HG02938 (cell line): Measurements from ENCODE around the gene EHD4.

Experiments used
- ATAC-seq: cut with Tn5 transposase; IDR thresholded peaks from one replicate; pipeline ENCODE4 v1.9.1; 2021; ENCODE audit warnings: mild to moderate bottlenecking, moderate library complexity; ENCODE audit not compliant: unreplicated experiment

The EHD4 gene

DNA sequence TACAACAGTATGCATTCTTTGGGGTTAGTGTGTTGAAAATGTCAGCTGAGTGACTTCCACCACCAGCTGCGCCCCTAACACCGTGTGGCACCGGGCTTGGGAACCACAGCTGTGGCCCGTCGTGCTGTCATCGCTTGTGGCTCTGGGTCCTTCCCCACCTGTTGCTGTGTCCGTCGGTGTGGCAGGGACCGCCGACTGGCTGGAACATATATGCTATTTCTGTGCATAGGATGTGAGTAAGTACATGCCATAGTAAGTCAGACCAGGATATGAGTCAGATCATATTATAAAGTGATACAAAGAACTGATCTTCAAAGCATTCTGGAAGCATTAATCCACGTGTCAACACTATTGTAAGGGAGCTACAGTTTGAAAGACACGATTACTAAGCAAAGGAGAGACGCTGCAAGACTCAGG, 31.9 kb downstream of the EHD4 start:
- no peak for ATAC-seq

DNA sequence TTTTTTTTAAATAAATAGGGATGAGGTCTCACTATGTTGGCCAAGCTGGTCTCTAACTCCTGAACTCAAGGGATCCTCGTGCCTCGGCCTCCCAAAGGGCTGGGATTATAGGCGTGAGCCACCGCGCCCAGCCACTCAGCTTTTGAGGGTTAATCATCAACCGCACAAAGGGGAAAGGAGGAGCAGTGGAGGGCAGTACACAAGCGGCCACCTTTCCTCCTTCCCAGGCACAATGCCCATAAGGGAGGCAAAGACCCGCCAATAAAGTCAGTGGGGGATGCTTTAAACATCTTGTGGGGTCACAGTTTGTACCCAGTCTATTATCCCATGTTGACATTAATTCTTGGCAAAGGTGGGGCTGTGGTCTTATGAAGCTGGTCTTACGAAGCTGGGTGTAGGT, 32.4 kb downstream of the EHD4 start:
- ATAC-seq = no peak

GRCh38 chr15:41937568-41937923, 34.8 kb downstream of the EHD4 start:
- ATAC-seq = no peak

GRCh38 chr15:41936649-41937567, 35.4 kb downstream of the EHD4 start:
- ATAC-seq = no peak

- no peak for ATAC-seq
These were observed 36.2 kb downstream of the EHD4 start for GRCh38 chr15:41936155-41936554.

GRCh38 chr15:41935566-41936020, 36.8 kb downstream of the EHD4 start:
- no peak for ATAC-seq

- no peak for ATAC-seq
These were observed 37.5 kb downstream of the EHD4 start for GRCh38 chr15:41934843-41935242.

DNA sequence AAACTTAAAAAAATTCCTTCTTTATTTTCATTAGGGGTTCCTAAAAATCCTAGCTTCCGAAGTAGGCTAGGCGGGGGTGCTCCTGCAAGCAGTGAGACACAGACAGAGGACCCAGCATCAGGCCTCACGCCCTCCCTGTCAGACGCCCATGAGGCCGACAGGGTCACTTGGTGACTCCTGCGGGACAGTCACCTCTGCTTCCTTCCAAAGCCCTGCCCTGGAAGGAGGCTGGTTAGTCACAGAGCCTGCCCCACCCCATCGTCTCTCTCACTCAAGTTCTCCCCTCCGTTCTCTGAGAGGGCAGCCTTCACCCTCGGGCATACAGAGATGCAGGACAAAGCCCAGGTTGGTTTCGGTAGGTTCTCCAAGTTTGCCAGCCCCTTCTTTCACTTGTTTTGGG, 38.6 kb downstream of the EHD4 start:
- no peak for ATAC-seq

DNA sequence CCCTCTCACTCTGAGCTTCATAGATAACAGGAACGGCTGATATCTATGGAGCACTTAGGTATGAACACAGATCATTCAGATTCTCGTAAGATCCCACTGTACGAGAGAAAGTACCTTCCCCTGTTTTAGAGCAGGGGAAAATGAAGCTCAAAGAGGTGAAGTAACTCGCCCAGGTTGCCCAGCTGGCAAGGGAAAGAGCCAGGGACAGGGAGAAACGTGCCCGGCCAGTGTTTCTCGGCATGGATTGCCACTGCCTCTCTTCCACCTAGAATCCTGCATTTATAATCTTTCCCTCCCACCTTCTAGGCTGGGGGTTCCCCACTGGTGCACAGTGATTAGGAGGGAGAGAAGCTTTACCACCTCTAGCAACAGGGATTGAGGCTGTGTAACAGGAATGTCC, 39.0 kb downstream of the EHD4 start:
- no peak for ATAC-seq

GRCh38 chr15:41932511-41933289, 39.7 kb downstream of the EHD4 start:
- no peak for ATAC-seq

DNA sequence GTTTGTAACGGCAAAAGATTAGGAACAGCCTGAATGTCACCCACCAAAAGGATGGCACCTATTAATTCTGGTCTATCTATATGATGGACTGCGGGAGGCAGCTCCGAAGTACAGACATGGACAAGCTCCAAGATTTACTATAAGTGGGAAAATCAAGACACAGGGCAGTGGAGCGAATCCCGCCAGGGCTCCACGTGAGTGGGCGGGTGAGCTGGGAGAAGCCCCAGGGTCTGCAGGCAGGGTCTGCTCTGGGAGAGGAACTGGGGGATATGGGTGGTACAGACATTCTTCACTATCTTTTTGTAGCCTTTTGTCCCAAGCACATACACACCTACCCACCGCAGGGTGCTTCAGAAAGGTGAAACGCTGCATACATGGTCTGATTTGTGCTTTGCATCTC, 40.3 kb downstream of the EHD4 start:
- ATAC-seq = no peak

- ATAC-seq = no peak
These were observed 41.5 kb downstream of the EHD4 start for GRCh38 chr15:41930867-41931222.

DNA sequence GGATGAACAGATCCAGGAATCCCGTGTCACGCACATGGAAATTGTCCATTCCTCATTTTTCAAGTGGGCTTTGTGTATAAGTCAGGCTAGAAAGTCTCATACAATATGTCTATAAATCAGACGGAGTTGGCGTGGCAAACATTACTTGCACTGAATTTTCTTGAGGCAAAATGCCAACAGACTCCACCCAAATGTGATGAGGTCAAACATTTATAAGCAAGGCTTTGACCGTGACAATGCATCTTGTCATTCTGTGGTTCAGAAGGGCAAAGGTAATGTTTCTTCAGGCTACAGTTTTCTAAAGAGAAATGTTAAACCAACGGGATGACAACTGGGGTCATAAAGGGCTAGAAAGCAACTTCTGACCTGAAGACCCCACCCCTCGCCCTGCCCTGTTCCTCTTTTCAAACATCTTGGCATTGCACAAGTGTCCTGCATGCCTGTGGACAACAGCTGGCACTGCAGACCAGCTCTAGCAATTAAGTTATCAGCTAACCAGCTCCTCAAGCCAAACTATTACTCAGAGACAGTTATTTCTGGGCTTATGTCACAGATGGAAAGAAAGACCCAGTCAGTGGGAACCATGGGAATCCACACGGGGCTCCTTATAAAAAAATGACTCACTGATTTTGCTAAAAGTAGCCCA, 42.0 kb downstream of the EHD4 start:
- ATAC-seq = no peak

- peak; percentile 56 for ATAC-seq
These were observed 43.4 kb downstream of the EHD4 start for GRCh38 chr15:41928637-41929620.

GRCh38 chr15:41928100-41928499, 44.3 kb downstream of the EHD4 start:
- no peak for ATAC-seq

DNA sequence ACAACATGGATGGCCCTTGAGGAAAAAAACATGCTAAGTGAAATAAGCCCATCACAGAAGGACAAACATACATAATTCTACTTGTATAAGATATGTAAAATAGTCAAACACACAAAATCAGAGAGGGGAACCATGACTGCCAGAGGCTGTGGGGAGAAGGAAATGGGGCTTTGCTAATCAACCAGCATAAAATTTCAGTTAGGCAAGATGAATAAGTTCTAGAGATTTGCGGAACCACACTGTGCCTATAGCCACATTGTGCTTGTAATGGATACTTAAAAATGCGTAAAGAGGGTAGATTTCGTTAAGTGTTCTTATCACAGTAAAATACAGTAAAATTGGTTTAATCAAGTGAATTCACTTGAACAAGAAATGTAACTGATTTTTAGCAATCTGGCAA, 44.8 kb downstream of the EHD4 start:
- ATAC-seq = no peak

DNA sequence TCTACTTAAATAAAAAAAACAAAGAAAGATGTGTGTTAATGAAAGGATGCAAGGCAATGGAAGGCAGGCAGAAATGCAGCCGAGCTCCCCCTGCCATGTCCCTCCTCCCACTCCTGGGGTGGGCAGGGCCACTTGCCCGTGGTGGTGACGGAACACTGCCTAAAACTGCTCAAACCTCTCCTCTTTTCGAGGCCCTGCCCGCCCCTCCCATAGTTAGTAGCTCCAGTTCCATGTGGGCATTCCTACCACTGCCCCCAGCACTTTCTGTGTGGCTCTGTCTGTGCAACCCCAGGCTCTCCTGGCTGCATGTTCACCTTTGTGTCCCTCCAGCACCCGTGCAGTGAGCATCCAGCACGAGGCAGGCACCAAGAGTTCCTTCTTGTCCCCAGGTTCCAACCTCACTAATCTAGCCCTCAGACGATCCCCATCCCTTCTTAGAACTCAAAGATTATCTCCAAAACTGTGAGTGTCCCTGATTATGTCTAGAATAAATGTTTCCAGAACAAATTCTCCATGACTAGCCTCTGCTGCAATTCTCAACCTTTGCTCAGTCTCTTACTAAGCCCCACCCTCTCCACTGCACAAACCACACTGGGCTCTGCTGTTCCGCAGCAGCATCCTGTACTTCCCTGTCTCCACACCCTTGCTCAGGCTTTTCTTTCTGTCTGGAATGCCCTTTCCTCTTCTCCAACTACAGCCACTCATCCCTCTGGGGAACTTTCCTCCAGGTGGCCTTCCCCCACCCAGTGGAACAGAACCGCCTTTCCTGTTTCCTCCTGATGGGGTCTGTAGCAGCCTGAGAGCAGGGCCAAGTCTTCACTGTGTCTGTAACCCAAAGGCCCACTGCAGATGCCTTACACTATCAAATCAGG, 45.9 kb downstream of the EHD4 start:
- ATAC-seq = no peak

DNA sequence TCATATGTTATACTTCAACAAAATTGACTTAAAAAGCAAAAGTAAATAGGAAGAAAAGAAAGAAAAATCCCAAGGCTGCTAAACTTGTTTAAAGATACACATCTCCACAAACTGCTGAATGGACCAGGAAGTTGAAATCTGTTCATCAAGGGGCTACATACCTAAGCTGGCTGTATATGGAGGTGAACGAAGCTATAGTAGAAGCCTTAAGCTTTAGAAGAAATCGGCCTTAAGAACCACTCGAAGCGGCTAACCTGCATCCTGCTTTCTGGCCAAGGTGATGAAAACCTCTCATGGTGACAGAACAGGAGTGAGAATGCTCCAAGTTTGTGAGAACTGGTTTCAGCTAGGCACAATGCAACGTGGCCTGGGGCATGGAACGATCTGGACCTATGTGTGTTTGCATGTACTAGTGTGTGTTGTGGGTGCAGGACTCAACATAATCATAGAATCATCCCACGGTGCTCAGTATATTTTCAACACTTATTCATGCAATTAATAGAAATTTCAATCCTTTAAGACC, 47.2 kb downstream of the EHD4 start:
- no peak for ATAC-seq

DNA sequence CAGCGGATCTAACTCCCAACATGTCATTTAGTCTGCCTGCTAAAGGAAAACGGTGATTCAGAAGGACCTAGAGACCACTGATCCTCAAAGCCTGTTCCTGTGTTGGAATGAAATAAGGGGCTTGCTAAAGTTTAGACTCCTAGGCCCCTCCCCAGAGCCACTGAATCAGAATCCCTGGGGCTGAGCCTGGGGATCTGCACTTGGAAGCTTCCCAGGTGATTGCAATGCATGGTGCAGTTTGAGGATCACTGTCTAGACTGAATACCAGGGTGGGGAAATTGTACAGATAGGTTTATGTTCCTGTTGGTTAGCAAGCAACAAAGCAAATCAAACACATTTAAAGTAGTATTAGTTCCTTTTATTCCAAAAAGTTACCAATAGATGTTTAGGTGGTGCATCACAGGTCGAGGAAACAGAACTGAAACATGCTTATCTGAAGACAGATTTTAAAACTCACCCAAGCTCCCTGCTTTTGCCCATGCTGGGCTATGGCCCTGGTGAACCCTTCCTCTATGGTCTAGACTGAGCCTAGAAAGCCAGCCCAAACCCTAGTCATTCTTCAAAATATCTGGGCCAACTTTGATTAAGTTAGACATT, 48.9 kb downstream of the EHD4 start:
- ATAC-seq = no peak
